ENCODE results near the gene ZBTB18.
"Not testable (repeated sequence)": the region's sequence is repeated elsewhere in the genome, so short reads cannot be mapped to it uniquely, and the experiment has no call there.

Gene ZBTB18

GRCh38 chr1:244041466-244042120 lies 9.5 kb upstream of the ZBTB18 start:
- DNase-seq (ENCODE audit: low read depth in 2 of 2) = no peak

- DNase-seq (ENCODE audit: low read depth in 2 of 2) = no peak
These were observed 8.8 kb upstream of the ZBTB18 start for GRCh38 chr1:244042293-244042692.

GRCh38 chr1:244044423-244044822 lies 6.7 kb upstream of the ZBTB18 start:
- no peak for DNase-seq (ENCODE audit: low read depth in 2 of 2)

- not testable (repeated sequence) for DNase-seq (ENCODE audit: low read depth in 2 of 2)
These were observed 4.8 kb upstream of the ZBTB18 start for GRCh38 chr1:244046254-244046653.

GRCh38 chr1:244046907-244047611 lies 4.0 kb upstream of the ZBTB18 start:
- DNase-seq (ENCODE audit: low read depth in 2 of 2) = no peak

GRCh38 chr1:244047621-244048255 lies 3.3 kb upstream of the ZBTB18 start:
- no peak for DNase-seq (ENCODE audit: low read depth in 2 of 2)

GRCh38 chr1:244048256-244049161 lies 2.6 kb upstream of the ZBTB18 start:
- DNase-seq (ENCODE audit: low read depth in 2 of 2) = peak; percentile 94 to 96

GRCh38 chr1:244049162-244050013 lies 1.7 kb upstream of the ZBTB18 start:
- peak in 1 of 2 donors; percentile 4 for DNase-seq (ENCODE audit: low read depth in 2 of 2)

GRCh38 chr1:244050014-244050834 lies 859 bp upstream of the ZBTB18 start:
- no peak for DNase-seq (ENCODE audit: low read depth in 2 of 2)

- no peak for DNase-seq (ENCODE audit: low read depth in 2 of 2)
These were observed 1.1 kb downstream of the ZBTB18 start for GRCh38 chr1:244052016-244052727.

GRCh38 chr1:244052728-244053312 lies 1.7 kb downstream of the ZBTB18 start:
- DNase-seq (ENCODE audit: low read depth in 2 of 2) = no peak

- DNase-seq (ENCODE audit: low read depth in 2 of 2) = no peak
These were observed 2.7 kb downstream of the ZBTB18 start for GRCh38 chr1:244053831-244054230.

GRCh38 chr1:244054247-244054923 lies 3.3 kb downstream of the ZBTB18 start:
- DNase-seq (ENCODE audit: low read depth in 2 of 2) = no peak

GRCh38 chr1:244054924-244055263 lies 3.8 kb downstream of the ZBTB18 start:
- no peak for DNase-seq (ENCODE audit: low read depth in 2 of 2)

- DNase-seq (ENCODE audit: low read depth in 2 of 2) = no peak
These were observed 5.5 kb downstream of the ZBTB18 start for GRCh38 chr1:244056577-244056976.

- DNase-seq (ENCODE audit: low read depth in 2 of 2) = no peak
These were observed 6.6 kb downstream of the ZBTB18 start for GRCh38 chr1:244057474-244058385.

- DNase-seq (ENCODE audit: low read depth in 2 of 2) = no peak
These were observed 9.0 kb downstream of the ZBTB18 start for GRCh38 chr1:244060117-244060516.

- DNase-seq (ENCODE audit: low read depth in 2 of 2) = no peak
These were observed 9.6 kb downstream of the ZBTB18 start for GRCh38 chr1:244060686-244061085.
